Effector CD4-positive, alpha-beta T cell (primary cell): ENCODE results near the gene CRYGN.

Experiments used
- DNase-seq: peaks from one replicate; pipeline ENCODE4 v3.0.0-alpha.2; 2020
- total RNA-seq: gene quantifications from one replicate; lab custom pipeline; 2026; lab: John Stamatoyannopoulos, UW

CRYGN gene, protein sequence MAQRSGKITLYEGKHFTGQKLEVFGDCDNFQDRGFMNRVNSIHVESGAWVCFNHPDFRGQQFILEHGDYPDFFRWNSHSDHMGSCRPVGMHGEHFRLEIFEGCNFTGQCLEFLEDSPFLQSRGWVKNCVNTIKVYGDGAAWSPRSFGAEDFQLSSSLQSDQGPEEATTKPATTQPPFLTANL
- total RNA-seq: 0.56 reads per million

DNA sequence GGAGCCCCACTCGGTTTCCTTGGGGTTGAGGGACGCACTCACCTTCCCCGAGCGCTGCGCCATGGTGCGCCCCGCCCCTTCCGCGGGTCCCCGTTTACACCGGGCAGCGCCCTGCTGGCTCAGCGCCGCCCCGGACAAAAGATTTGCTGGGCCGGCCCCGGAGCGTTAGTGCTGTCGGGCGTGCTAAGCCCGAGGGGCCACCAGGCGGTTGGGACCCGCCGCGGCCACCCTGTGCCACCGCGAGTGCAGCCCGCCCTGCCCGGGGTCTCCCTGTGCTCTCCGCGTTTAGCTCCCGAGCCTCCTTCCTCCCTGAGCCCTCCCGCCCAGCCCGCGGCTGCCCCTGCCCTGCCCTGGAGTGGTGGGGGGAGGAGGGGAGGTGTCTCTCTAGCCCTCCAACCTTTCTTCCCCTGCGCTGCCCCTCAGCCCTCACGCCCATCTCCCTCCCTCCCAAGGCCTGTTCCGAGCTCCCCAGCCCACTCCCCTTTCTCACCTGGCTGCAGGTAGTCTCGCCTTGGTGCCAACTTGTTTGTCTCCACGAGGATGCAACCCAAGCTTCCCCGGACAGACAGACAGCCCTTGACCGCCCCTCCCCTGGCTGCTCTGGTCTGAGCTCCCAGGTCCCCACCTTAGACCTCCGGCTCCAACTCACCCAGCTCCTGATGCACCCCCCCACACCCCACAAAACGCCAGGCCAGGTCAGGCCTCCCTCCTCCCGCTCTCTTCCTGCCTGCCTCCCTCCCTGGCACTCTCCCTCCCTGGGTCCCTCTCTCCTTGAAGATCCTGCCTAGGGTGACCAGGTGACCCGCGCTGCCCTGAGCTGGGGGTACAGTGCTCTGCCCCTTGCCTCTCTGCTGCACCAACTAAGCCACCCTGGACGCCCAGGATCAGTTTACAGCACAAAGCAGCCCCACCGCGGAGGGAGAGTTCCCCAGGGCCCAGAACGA lies at the start of gene CRYGN:
Gene CRYGN (minus strand): TSS at position 287 of the 944 bp plus-strand sequence. CDS start 224 bp downstream, at position 63.
- DNase-seq: no peak

DNA sequence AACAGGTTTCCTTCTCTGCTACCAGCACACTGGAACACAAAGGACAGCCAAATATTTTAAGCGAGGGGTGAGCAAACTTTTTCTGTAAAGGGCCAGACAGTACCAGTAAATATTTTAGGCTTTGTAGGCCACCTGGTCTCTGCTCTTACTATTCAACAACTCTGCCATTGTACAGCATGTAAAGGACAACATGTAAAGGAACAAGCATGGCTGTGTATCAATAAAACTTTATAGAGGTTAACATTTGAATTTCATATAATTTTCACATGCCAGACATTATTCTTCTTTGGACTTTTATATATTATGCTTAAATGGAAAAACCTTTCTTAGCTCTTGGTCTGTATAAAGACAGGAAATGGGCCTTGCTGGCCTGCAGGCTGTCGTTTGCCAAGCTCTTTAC lies 49.6 kb upstream of the CRYGN start:
- no peak for DNase-seq

GRCh38 chr7:151488096-151488495 lies 48.2 kb upstream of the CRYGN start:
- no peak for DNase-seq

DNA sequence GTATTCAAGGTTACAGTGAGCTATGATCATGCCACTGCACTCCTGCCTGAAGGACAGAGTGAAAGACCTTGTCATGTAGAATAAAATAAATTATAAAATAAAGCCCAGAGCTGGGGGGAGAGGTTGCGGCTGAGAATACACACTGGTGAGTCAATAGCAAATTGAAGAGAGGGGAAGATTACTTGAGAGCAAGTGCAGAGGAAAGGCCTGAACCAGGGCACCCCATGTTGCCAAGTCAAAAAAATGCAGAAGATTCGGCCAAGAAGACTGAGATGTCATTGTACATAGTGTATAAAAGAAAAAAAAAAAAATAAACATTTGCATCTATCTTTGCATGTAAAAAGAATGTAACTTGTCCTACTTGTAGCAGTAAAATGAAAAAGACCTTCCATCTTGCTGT lies 47.3 kb upstream of the CRYGN start:
- no peak for DNase-seq

- no peak for DNase-seq
Measured at GRCh38 chr7:151486074-151486473, 46.1 kb upstream of the CRYGN start.

GRCh38 chr7:151484971-151485707 lies 45.2 kb upstream of the CRYGN start:
- DNase-seq: no peak

DNA sequence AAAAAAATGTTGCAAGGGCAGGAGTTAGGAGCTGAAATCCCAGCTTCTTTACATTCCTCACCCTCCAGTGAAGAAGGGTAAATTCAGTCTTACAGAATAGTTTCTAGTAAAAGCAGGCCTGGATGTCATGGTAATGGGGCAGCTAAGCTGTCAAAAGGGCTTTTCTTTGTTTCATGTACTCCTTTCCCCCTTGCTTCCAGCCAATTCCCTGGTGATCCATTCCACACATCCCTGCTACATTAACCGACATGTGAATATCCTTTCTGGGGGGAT lies 43.7 kb upstream of the CRYGN start:
- no peak for DNase-seq

DNA sequence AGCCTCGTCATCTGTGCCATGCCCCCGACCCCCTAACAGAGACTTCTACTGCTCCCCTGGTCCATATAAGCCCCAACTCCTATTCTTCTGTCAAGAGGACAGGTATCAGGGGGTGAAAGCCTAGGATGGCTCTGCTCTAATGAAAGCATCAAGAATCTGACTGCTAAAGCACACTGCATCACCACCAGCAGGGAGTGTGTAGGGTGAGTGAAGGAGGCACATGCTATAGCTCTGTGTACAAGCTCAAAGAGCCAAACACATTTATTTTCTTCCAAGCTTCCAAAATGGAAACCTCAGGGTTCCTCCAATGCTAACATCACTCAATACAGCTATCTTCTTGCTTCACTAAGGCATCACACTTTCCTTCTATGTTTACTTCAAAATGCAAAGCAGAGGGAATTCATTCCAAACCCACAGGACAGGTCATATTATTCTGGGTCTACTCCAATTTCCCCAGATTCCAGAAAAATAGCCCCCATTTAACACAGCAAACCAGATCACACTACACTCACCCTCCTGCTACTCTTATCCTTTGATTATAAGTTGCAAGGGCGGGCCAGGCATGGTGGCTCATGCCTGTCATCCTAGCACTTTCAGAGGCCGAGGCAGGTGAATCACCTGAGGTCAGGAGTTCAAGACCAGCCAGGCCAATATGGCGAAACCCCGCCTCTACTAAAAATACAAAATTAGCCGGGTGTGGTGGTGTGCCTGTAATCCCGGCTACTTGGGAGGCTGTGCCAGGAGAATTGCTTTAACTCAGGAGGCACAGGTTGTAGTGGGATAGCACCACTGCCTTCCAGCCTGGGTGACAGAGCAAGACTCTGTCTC lies 43.2 kb upstream of the CRYGN start:
- DNase-seq: no peak

GRCh38 chr7:151481650-151482505 lies 41.9 kb upstream of the CRYGN start:
- no peak for DNase-seq

DNA sequence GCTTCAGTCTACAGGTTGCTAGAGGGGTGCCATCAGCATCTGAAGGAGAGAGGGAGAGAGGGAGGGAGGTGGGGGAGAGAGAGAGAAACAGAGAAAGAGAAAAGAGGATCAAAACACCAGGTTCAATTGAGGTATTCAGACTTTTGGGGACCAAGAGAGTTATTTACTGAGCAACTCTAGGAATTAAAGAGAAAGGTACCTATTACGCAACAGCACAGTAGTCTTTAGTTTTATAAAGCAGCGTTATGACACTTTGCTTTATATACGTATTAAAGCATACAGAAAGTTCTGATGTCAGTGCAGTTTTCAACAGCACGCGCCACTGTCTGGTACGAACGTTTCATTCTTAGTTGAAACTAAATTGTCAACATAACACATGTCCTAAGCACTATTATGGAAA lies 37.9 kb upstream of the CRYGN start:
- DNase-seq: no peak

DNA sequence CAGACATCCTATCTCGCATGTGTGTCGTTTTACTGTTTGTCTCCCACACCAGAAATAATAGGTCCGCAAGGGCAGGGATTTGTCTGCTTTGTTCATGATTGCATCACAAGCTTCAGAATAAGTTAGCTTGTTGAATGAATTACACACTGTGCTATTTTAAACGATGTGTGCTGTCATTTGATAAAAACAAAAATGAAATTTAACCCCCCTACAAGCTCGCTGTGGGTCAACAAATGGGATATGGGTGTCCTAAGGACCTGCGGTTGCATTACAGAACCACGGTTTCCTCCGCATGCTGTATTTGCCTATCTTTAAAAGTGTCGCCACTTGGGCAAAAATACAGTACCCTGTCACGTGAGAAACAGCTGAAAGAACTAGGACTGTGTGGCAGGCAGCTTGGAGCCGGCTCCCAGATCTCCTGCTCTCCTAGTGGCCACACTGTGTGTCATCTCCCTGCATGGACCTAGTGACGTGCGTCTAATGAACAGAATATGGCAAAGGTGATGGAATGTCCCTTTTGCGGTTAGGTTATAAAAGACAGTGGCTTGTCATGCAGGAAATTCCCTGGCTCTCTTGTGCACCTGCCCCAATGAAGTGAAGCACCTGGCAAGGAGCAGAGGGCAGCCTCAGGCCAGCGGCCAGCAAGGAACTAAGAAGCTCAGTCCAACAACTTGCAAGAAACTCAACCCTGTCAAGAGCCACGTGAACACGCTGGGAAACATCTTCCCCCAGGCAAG lies 32.9 kb upstream of the CRYGN start:
- DNase-seq: no peak

DNA sequence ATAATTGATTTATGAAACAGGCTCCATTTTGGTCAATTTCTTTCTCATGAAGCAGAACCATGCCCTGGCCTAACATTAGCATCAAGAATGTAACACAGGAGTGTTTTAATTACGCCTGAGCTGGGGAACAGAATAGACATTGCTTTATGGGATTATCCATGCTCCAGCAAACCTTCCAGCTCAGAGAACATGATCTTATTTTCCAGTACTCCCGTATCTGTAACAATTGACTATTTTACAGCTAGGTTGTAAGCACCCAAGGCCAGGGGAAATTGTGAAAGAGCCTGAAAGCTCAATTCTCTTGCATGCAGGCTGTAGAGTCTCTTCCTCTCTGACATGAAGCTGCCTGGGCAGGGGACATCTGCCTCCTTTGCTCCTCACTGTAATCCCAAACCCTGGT lies 30.8 kb upstream of the CRYGN start:
- no peak for DNase-seq

GRCh38 chr7:151469281-151469680 lies 29.3 kb upstream of the CRYGN start:
- no peak for DNase-seq

DNA sequence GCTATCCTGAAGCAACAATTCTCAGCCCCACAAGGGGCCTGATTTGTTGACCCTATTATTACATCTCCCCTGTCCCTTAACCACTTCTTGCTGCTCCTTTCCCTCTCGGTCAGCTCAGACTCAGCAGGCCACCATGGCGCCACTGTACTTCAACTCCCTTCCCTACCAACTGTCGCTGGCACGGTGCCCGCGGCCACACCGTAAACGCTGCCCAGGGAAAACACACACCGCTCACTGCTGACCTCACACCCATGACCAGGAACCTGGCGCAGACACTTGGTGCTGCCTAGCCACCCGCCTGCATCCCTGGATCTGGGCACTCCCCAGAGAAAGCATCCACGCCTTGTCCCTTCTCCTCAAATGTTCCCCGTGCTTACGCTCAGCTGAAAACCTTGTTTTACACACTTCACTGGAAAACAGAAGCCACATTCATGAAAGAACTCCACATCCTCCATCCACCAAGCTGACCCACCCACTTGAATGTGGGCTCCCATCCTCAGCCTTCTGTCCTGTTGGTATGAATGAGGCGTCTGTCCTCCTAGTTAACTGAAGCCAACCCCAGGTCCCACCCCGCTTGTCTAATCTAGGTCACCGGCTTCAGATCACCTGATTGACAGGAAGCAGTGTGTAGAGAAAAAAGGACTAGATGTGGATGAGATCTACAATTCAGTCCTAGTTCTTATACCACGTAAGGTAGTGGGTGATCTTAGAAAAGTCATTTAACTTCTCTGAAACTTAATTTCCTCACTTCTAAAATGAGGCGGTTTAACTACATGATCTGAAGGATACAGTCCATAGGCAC lies 28.5 kb upstream of the CRYGN start:
- DNase-seq: no peak

DNA sequence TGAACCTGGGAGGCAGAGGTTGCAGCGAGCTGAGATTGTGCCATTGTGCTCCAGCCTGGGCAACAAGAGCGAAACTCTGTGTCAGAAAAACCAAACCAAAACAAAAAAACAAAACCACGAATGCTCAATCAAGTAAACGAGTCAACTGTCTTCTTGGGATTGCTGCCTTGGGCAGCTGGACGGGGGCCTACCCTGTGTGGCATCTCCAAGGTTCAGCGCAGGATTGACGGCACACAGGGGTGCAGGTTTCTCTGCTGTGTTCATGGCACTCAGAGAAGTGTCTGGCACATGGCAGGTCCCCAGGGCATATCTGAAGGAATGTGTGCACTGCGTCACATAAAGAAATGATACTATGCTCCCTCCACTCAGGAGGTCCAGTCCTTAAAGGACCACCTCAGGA lies 25.2 kb upstream of the CRYGN start:
- DNase-seq: no peak

GRCh38 chr7:151462306-151462779 lies 22.4 kb upstream of the CRYGN start:
- no peak for DNase-seq

DNA sequence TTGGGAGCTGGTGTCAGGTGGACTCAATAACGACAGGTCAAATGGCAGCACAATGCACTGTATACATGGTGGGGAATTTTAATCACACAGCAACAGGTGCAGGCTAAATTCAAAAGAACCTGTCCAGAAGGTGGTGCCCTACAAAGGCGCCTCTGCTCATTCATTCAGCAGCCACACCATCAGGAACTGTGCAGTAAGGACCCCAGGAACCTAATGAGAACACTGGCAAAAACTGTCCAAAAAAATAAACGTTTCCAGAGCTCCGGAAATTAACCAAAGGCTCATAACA lies 21.9 kb upstream of the CRYGN start:
- DNase-seq: no peak

GRCh38 chr7:151461096-151461941 lies 21.4 kb upstream of the CRYGN start:
- DNase-seq: no peak

DNA sequence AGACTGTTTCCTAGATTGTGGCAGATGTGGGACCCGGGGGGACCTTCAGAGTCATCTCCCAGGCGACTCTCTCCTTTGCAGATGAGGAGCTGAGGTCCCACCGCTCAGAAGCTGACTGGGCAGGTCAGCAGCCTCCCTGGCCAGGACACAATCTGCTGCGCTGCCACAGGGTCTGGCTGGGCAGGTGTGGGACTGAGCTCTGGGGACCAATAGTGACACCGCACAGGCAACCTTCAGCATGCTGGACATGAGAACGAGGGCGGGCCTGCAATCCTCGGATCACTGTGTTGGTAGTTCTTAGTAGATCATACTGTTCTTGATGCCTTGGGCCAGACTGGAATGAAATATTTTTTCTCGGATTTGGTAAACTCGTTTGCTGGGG lies 20.5 kb upstream of the CRYGN start:
- DNase-seq: no peak
